Psoas muscle (tissue), 8 donors: ENCODE measurements around the gene HHIPL1. TPM values are rescaled to one million over a fixed set of nuclear protein-coding genes. Genes with fewer than 3 reads are reported as not detected.

Experiments used
- ATAC-seq, 4 donors: fragments of 200-7000 bp; cut with Tn5 transposase; one replicate each; pipeline ENCODE4 v1.9.1; 2020; ENCODE audit warnings: moderate library complexity in 3 of 4, mild to moderate bottlenecking in 2 of 4
- DNase-seq, 2 donors: peaks; one replicate each; pipeline ENCODE4 v3.0.0-alpha.2; 2020
- H3K27ac ChIP-seq: fragments of 200-600 bp; one replicate; pipeline ENCODE4 v1.8.0; 2022
- H3K27me3 ChIP-seq, 3 donors: fragments of 200-600 bp in 1 of 3; one replicate each; pipeline versions ENCODE4 v1.6.1 to v1.8.0; 2013 to 2022; ENCODE audit warnings: low read length in 2 of 3, mild to moderate bottlenecking in 2 of 3, moderate library complexity in 1 of 3; ENCODE audit not compliant: insufficient read depth in 3 of 3
- H3K36me3 ChIP-seq, 2 donors: fragments of 200-600 bp in 1 of 2; one replicate each; pipeline versions ENCODE4 v1.6.1 to v1.8.0; 2013 to 2022; ENCODE audit warnings: low read depth in 1 of 2, mild to moderate bottlenecking in 1 of 2, moderate library complexity in 1 of 2; ENCODE audit not compliant: insufficient read depth in 1 of 2
- H3K4me1 ChIP-seq: fragments of 200-600 bp; one replicate; pipeline ENCODE4 v1.8.0; 2022
- H3K4me3 ChIP-seq: fragments of 200-600 bp; one replicate; pipeline ENCODE4 v1.8.0; 2022; ENCODE audit warnings: mild to moderate bottlenecking
- H3K9me3 ChIP-seq: fragments of 200-600 bp; one replicate; pipeline ENCODE4 v1.8.0; 2022
- CTCF ChIP-seq: fragments of 200-600 bp; IDR thresholded peaks from one replicate; pipeline ENCODE4 v1.8.0; 2022; ENCODE audit warnings: antibody characterized with exemption
- WGBS, 3 donors: extraction: QIAGEN DNeasy Blood & Tissue Kit; methylation state at CpG; one replicate each; pipeline versions ENCODE4 v1.1.6 to v1.1.7; 2013; 5-methylcytosine and 5-hydroxymethylcytosine counted together
- intact Hi-C, 2 donors: fragments of 100-400 bp; cut with DNase I; formaldehyde crosslinking; loops; one replicate each; pipeline versions ENCODE4 v1.11.0 to v1.14.2; 2022
- polyA plus RNA-seq, 3 donors: library from polyadenylated mRNA; stranded (reverse); fragments of 200-250 nt; gene quantifications; one replicate each; pipeline ENCODE4 v1.2.3, GENCODE V29; 2013
- total RNA-seq, 4 donors: library from RNA; stranded (reverse); fragmentation: NEBNext Ultra II Directional in 2 of 4; extraction: Animal tissue kit (Norgen Biotek cat#: 25700) in 2 of 4; gene quantifications; one replicate each; pipeline versions ENCODE4 v1.2.1 to v1.2.4, GENCODE V29; 2021 to 2023
- donor health status: healthy with polysubstance abuse.
- donor health status: DM: no; HTN: no; CAD: no; lungs with moderate emphysema.
- donor health status: Bipolar disorder and iron deficiency.
- donor health status: healthy.
- donor health status: DM: yes; HTN: yes; CAD: no.
- donor health status: DM: no; HTN: no; CAD: no.
- donor health status: DM: no; HTN: no; CAD: no.
- donor health status: DM: yes; HTN: yes; CAD: no.

Gene HHIPL1
- total and polyA plus RNA-seq, 7 donors = 0.12 to 0.86 (median 0.32) TPM

DNA sequence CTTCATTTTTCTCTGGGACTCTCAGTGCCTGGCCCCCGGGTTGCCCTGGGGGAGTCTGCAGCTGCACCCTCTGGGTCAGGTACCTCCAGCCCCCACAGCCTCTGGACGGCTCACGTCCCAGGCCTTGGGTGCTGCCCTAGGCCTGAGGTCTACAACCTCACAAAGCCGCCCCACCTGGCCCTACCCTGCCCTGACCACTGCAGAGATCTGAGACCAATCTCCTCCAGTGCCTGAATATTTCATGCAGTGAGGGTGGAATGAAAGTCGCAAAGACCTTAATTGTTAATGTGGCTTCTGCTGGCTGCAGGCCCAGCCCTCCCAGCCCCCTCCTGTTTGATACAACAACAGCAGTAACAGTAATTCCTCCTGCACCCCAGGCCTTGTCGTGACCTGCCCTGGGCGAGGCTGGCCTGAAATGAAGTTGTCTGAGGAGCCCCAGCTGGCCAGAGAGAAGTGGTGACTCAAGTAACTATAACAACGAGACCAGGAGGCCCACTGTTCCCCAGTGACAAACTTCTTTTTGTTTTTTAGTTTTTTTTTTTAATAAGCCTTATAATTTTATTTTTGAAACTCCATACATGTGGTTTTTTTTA is 32.1 kb upstream of the HHIPL1 start:
- intact Hi-C loops = no loop called here
- ATAC-seq = no peak

DNA sequence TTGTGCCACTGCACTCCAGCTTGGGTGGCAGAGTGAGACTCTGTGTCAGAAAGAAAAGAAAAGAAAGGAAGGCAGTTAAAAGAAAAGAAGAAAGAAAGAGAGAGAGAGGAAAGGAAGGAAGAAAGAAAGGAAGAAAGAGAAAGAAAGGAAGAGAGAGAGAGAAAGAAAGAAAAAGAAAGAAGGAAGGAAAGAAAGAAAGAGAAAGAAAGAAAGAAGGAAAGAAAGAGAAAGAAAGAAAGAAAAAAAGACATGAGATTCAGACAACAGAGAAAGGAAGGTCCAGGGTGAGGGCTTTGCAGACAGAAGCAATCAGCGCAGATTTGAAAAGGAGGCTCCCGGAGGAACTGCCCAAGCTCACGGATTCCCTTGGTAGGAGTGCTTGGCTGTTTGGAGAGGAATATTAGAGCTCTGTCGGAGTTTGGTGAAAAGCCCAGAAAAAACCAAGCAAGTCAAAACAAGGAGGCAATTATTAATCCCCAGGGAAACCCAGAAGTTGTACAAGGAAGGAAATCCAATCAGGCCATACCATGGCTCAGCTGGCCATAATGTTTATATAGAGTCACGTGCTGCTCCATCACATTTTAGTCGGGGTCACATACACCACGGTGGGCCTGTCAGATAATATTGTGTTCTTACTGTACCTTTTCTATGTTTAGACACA is 29.3 kb upstream of the HHIPL1 start:
- no peak overlapping the region for H3K4me3 ChIP-seq
- H3K36me3 ChIP-seq = no peaks in the 10 kb centered on the region
- no peak overlapping the region for H3K27ac ChIP-seq
- no peak for DNase-seq
- TF ChIP-seq CTCF = no peak
- H3K4me1 ChIP-seq = no peaks in the 10 kb centered on the region
- H3K27me3 ChIP-seq = peaks cover 0 to 11% (median 3%) of the 10 kb centered on the region in 3 donors
- 42 to 44% (median 42%) methylated on average over 7 of the region's 7 CpGs for WGBS, 3 donors
- intact Hi-C loops = no loop called here
- ATAC-seq = no peak
- no peaks in the 10 kb centered on the region for H3K9me3 ChIP-seq

More for the DNA sequence above, 32.1 kb upstream of the HHIPL1 start:
- Histone ChIP-seq H3K27me3 (peaks cover 0 to 11% (median 3%) of the 10 kb centered on the region in 3 donors), H3K27ac (no peak overlapping the region), H3K9me3 (no peaks in the 10 kb centered on the region), H3K4me1 (no peaks in the 10 kb centered on the region), H3K36me3 (no peaks in the 10 kb centered on the region), H3K4me3 (no peak overlapping the region)
- TF ChIP-seq CTCF = no peak
- no peak for DNase-seq
- 76 to 86% (median 85%) methylated on average over 8 of the region's 8 CpGs for WGBS, 3 donors

GRCh38 chr14:99616832-99617800 is 27.8 kb upstream of the HHIPL1 start:
- Histone ChIP-seq H3K27ac (no peak overlapping the region), H3K9me3 (no peaks in the 10 kb centered on the region), H3K4me3 (no peak overlapping the region), H3K27me3 (peaks cover 0 to 11% (median 3%) of the 10 kb centered on the region in 3 donors), H3K4me1 (no peaks in the 10 kb centered on the region), H3K36me3 (no peaks in the 10 kb centered on the region)
- intact Hi-C loops = no loop called here
- no peak for DNase-seq
- no peak for TF ChIP-seq CTCF
- no peak for ATAC-seq
- 54 to 66% (median 63%) methylated on average over 16 of the region's 16 CpGs for WGBS, 3 donors

DNA sequence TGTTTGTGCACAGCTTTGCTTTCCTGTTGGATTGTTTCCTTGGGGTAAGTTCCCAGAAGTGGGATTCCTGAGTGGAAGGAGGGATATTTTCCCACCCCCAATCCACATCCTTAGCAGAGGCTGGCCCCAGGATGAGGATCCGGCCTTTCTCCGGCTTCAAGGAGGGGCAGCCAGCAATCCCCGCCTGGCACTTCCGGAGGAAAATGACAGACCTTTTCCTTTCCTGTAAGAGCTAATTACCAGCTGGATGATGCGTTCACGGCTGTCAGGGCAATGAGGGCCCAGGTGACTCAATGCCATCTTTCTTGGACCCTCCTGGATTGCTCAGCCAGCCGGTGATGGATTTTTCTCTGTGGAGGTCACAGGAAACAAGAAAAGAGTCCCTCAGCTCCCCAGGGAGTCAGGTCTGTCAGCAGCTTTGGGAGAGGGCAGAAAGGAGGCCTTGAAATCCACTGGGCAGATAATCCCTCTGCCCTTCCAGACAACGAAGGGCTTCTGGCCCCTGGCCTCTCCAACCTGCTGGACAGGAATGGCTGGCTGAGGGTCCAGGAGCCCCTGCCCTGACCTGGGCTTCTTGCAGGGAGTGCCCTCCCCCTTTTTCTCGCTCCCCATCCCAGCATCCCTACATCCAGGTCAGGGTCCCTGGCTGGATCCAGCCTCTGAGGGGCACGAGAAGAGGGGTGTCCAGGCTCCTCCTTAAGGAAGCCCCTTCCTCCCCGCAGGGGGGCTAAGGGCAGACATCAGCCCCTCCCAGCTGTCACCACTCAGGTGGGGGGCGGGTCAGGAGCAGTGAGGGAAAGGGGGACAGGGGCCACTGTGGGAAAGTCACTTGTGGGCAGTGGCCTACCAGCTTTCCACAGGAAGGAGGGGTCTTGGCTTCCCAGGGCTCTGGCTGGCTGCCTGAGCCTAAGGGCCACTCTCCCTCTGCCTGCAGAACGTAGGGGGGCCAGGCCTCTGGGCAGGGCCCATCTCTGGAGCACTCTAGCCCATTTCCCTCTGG is 24.8 kb upstream of the HHIPL1 start:
- Histone ChIP-seq H3K9me3 (no peaks in the 10 kb centered on the region), H3K27me3 (peaks cover 0 to 10% (median 3%) of the 10 kb centered on the region in 3 donors), H3K27ac (peak overlapping the region; percentile 23), H3K4me1 (no peaks in the 10 kb centered on the region), H3K4me3 (no peak overlapping the region), H3K36me3 (no peaks in the 10 kb centered on the region)
- WGBS, 3 donors = 54 to 61% (median 59%) methylated on average over 13 of the region's 13 CpGs
- TF ChIP-seq CTCF = no peak
- peak in 3 of 4 donors; percentile 34 to 49 (median 46) for ATAC-seq
- no peak for DNase-seq
- intact Hi-C loops = no loop called here
